Neuronal stem cell (in vitro differentiated cells): ENCODE measurements around the gene TMEM131L.

Experiments
- DNase-seq: peaks from one replicate; pipeline ENCODE4 v3.0.0-alpha.2; 2013; ENCODE audit warnings: low spot score
- H2AFZ ChIP-seq: one replicate; pipeline ENCODE4 v1.6.1; 2013; ENCODE audit warnings: mild to moderate bottlenecking, low read length, inconsistent platforms
- H2AK5ac ChIP-seq: 2 replicates; pipeline ENCODE4 v1.6.1; 2013; ENCODE audit warnings: low read depth, mild to moderate bottlenecking, inconsistent platforms, low read length, moderate library complexity, mixed read lengths
- H2BK120ac ChIP-seq: 2 replicates; pipeline ENCODE4 v1.6.1; 2013; ENCODE audit warnings: low read depth, mild to moderate bottlenecking, inconsistent platforms, low read length, moderate library complexity, mixed read lengths
- H2BK12ac ChIP-seq: one replicate; pipeline ENCODE4 v1.6.1; 2013; ENCODE audit warnings: low read length, inconsistent platforms
- H2BK15ac ChIP-seq: 2 replicates; pipeline ENCODE4 v1.6.1; 2013; ENCODE audit warnings: mild to moderate bottlenecking, low read length, inconsistent platforms, mixed read lengths
- H2BK5ac ChIP-seq: one replicate; pipeline ENCODE4 v1.6.1; 2013; ENCODE audit warnings: inconsistent platforms, mild to moderate bottlenecking, low read length, moderate library complexity
- H3K14ac ChIP-seq: one replicate; pipeline ENCODE4 v1.6.1; 2013; ENCODE audit warnings: low read length, inconsistent platforms
- H3K18ac ChIP-seq: 2 replicates; pipeline ENCODE4 v1.6.1; 2013; ENCODE audit warnings: low read length, inconsistent platforms
- H3K23ac ChIP-seq: 2 replicates; pipeline ENCODE4 v1.6.1; 2013; ENCODE audit warnings: low read depth, mild to moderate bottlenecking, mixed read lengths, low read length, inconsistent platforms; ENCODE audit not compliant: poor library complexity
- H3K27ac ChIP-seq: replicated peaks from 3 replicates; pipeline ENCODE4 v1.5.1; 2013; ENCODE audit warnings: low read length, inconsistent platforms
- H3K27me3 ChIP-seq, 3 experiments: 2 replicates each; pipeline ENCODE4 v1.6.1; 2013; ENCODE audit warnings: low read length in 3 of 3, mild to moderate bottlenecking in 2 of 3, inconsistent platforms in 1 of 3, low read depth in 1 of 3, mixed read lengths in 1 of 3, moderate library complexity in 1 of 3; ENCODE audit not compliant: control insufficient read depth in 3 of 3, insufficient read depth in 3 of 3
- H3K36me3 ChIP-seq, 2 donors: replicated peaks in 1 of 2; 2 replicates each; pipeline ENCODE4 v1.6.1; 2013; ENCODE audit warnings: low read length in 2 of 2; ENCODE audit not compliant: control insufficient read depth in 2 of 2, insufficient read depth in 2 of 2
- H3K4ac ChIP-seq: 2 replicates; pipeline ENCODE4 v1.6.1; 2013; ENCODE audit warnings: inconsistent platforms, mild to moderate bottlenecking, low read length, moderate library complexity
- H3K4me1 ChIP-seq, 2 donors: 1 replicate in 1 of 2; 2 replicates in 1 of 2; pipeline ENCODE4 v1.6.1; 2013; ENCODE audit warnings: low read length in 2 of 2, low read depth in 1 of 2; ENCODE audit not compliant: control insufficient read depth in 2 of 2, insufficient read depth in 1 of 2
- H3K4me2 ChIP-seq: one replicate; pipeline ENCODE4 v1.6.1; 2013; ENCODE audit warnings: mild to moderate bottlenecking, low read length, inconsistent platforms; ENCODE audit not compliant: insufficient read depth, poor library complexity, severe bottlenecking
- H3K4me3 ChIP-seq, 2 donors: 2 replicates each; pipeline ENCODE4 v1.5.1; 2013; ENCODE audit warnings: low read length in 2 of 2, mild to moderate bottlenecking in 2 of 2, inconsistent platforms in 1 of 2, moderate library complexity in 1 of 2
- H3K79me1 ChIP-seq: one replicate; pipeline ENCODE4 v1.6.1; 2013; ENCODE audit warnings: low read depth, mild to moderate bottlenecking, inconsistent platforms, low read length, moderate library complexity
- H3K9ac ChIP-seq: one replicate; pipeline ENCODE4 v1.6.1; 2013; ENCODE audit warnings: mild to moderate bottlenecking, low read depth, low read length, inconsistent platforms; ENCODE audit not compliant: poor library complexity
- H3K9me3 ChIP-seq, 2 donors: replicated peaks in 1 of 2; 2 replicates each; pipeline versions ENCODE3 to v1.6.1; 2013; ENCODE audit warnings: low read length in 2 of 2, mild to moderate bottlenecking in 2 of 2, inconsistent platforms in 1 of 2, low read depth in 1 of 2, mixed read lengths in 1 of 2, moderate library complexity in 1 of 2; ENCODE audit not compliant: control insufficient read depth in 2 of 2, insufficient read depth in 1 of 2
- H4K8ac ChIP-seq: one replicate; pipeline ENCODE4 v1.6.1; 2013; ENCODE audit warnings: low read depth, mild to moderate bottlenecking, inconsistent platforms, low read length, moderate library complexity
- H4K91ac ChIP-seq: one replicate; pipeline ENCODE4 v1.6.1; 2013; ENCODE audit warnings: low read length, low read depth, mild to moderate bottlenecking, inconsistent platforms; ENCODE audit not compliant: poor library complexity
- WGBS, 2 donors: extraction: QIAGEN DNeasy Blood & Tissue Kit; methylation state at CpG; one replicate each; pipeline ENCODE4 v1.1.7; 2013; ENCODE audit warnings: missing lambda C conversion rate in 2 of 2, mixed read lengths in 1 of 2; ENCODE audit not compliant: insufficient read length in 2 of 2, insufficient replicate concordance in 1 of 2; ENCODE audit errors: extremely low coverage in 2 of 2; 5-methylcytosine and 5-hydroxymethylcytosine counted together

Gene TMEM131L

DNA sequence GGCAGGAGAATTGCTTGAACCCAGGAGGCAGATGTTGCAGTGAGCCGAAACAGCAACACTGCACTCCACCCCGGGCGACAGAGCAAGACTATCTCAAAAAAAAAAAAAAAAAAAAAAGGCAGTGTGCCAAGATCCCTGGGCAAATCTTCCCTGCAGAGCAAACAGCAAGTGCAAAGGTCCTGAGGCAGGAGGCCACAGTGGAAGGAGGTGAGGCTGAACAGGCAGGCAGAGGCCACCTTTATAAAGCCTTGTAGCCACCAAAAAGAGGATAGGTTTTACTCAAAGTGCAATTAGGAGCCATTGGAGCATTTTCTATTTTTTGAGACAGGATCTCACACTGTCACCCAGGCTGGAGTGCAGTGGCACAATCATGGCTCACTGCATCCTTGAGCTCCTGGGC is 172.8 kb downstream of the TMEM131L start:
- no peaks in the 10 kb centered on the region for H3K27me3 ChIP-seq
- H3K18ac ChIP-seq, result no peak overlapping the region
- H2BK12ac ChIP-seq, result no peak overlapping the region
- WGBS, 2 donors, result no CpG with 5 or more reads among the region's 3 CpGs
- H4K8ac ChIP-seq, result no peak overlapping the region
- H2BK120ac ChIP-seq, result no peak overlapping the region
- no peak overlapping the region for H3K14ac ChIP-seq
- H2BK15ac ChIP-seq, result no peak overlapping the region
- H2AFZ ChIP-seq, result no peak overlapping the region
- H2BK5ac ChIP-seq, result no peak overlapping the region
- no peak overlapping the region for H3K23ac ChIP-seq
- no peak overlapping the region for H3K27ac ChIP-seq
- H3K4me3 ChIP-seq, result no peak overlapping the region
- no peak overlapping the region for H3K9ac ChIP-seq
- no peaks in the 10 kb centered on the region for H3K79me1 ChIP-seq
- H4K91ac ChIP-seq, result no peak overlapping the region
- H3K4me1 ChIP-seq, result peaks cover 0 to 1% of the 10 kb centered on the region in 2 donors
- no peaks in the 10 kb centered on the region for H3K9me3 ChIP-seq
- H3K4ac ChIP-seq, result no peak overlapping the region
- peaks cover 4 to 40% of the 10 kb centered on the region in 2 donors for H3K36me3 ChIP-seq
- DNase-seq, result no peak
- no peak overlapping the region for H3K4me2 ChIP-seq
- no peak overlapping the region for H2AK5ac ChIP-seq

GRCh38 chr4:153639833-153640802 is 174.0 kb downstream of the TMEM131L start:
- Histone ChIP-seq H3K79me1 (no peaks in the 10 kb centered on the region), H3K36me3 (peaks cover 3 to 28% of the 10 kb centered on the region in 2 donors), H2AFZ (no peak overlapping the region), H3K14ac (no peak overlapping the region), H3K9ac (no peak overlapping the region), H2BK120ac (no peak overlapping the region), H3K27ac (no peak overlapping the region), H3K4me3 (no peak overlapping the region), H2AK5ac (peak overlapping the region; percentile 37), H2BK15ac (no peak overlapping the region), H3K23ac (no peak overlapping the region), H4K8ac (no peak overlapping the region), H2BK12ac (peak overlapping the region; percentile 50), H3K4me2 (no peak overlapping the region), H3K9me3 (peaks cover under 1% of the 10 kb centered on the region in 2 donors), H2BK5ac (no peak overlapping the region), H3K4ac (no peak overlapping the region), H3K4me1 (peaks cover 0 to 1% of the 10 kb centered on the region in 2 donors), H4K91ac (no peak overlapping the region), H3K18ac (peak overlapping the region; percentile 70), H3K27me3 (no peaks in the 10 kb centered on the region)
- no peak for DNase-seq
- no CpG with 5 or more reads among the region's 23 CpGs for WGBS, 2 donors

DNA sequence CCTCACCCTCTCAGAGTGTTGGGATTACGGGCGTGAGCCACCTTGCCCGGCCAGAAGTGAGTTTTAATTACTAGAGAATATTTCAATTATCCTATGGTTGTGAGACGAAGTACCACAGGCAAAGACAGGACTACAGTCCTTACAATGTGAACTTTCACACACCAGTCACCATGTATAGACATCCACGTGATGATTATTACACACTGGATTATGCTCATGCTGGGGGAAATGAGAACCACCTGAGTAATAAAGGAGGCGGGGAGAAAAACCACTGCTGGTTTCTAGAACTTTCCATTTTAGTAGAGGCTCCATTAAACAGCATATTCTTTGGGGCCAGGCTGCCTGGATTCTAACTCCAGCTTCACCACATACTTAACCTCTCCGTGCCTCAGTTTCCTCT is 175.4 kb downstream of the TMEM131L start:
- H3K4me1 ChIP-seq, result peaks cover 0 to 1% of the 10 kb centered on the region in 2 donors
- no peak overlapping the region for H3K4me2 ChIP-seq
- H2AK5ac ChIP-seq, result no peak overlapping the region
- H2BK5ac ChIP-seq, result no peak overlapping the region
- no peak overlapping the region for H3K4ac ChIP-seq
- no peak overlapping the region for H3K23ac ChIP-seq
- no peak overlapping the region for H4K91ac ChIP-seq
- H3K27ac ChIP-seq, result no peak overlapping the region
- H3K79me1 ChIP-seq, result no peaks in the 10 kb centered on the region
- H2BK15ac ChIP-seq, result no peak overlapping the region
- H3K9ac ChIP-seq, result no peak overlapping the region
- no peak overlapping the region for H3K14ac ChIP-seq
- no peak overlapping the region for H2AFZ ChIP-seq
- H4K8ac ChIP-seq, result no peak overlapping the region
- DNase-seq, result no peak
- H2BK120ac ChIP-seq, result no peak overlapping the region
- H3K36me3 ChIP-seq, result peaks cover 0 to 14% of the 10 kb centered on the region in 2 donors
- no peak overlapping the region for H3K18ac ChIP-seq
- no CpG with 5 or more reads among the region's 7 CpGs for WGBS, 2 donors
- H3K27me3 ChIP-seq, result no peaks in the 10 kb centered on the region
- H3K9me3 ChIP-seq, result peaks cover 2 to 6% of the 10 kb centered on the region in 2 donors
- no peak overlapping the region for H2BK12ac ChIP-seq
- H3K4me3 ChIP-seq, result no peak overlapping the region
